Measurements from ENCODE around the gene USF1. TPM values are rescaled to one million over a fixed set of nuclear protein-coding genes. Genes with fewer than 3 reads are reported as not detected.

The USF1 gene, protein sequence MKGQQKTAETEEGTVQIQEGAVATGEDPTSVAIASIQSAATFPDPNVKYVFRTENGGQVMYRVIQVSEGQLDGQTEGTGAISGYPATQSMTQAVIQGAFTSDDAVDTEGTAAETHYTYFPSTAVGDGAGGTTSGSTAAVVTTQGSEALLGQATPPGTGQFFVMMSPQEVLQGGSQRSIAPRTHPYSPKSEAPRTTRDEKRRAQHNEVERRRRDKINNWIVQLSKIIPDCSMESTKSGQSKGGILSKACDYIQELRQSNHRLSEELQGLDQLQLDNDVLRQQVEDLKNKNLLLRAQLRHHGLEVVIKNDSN
- 78.4 and 89.1 TPM in 2 replicates for total RNA-seq (2014; rRNA removed; shearing (Covaris generic))

DNA sequence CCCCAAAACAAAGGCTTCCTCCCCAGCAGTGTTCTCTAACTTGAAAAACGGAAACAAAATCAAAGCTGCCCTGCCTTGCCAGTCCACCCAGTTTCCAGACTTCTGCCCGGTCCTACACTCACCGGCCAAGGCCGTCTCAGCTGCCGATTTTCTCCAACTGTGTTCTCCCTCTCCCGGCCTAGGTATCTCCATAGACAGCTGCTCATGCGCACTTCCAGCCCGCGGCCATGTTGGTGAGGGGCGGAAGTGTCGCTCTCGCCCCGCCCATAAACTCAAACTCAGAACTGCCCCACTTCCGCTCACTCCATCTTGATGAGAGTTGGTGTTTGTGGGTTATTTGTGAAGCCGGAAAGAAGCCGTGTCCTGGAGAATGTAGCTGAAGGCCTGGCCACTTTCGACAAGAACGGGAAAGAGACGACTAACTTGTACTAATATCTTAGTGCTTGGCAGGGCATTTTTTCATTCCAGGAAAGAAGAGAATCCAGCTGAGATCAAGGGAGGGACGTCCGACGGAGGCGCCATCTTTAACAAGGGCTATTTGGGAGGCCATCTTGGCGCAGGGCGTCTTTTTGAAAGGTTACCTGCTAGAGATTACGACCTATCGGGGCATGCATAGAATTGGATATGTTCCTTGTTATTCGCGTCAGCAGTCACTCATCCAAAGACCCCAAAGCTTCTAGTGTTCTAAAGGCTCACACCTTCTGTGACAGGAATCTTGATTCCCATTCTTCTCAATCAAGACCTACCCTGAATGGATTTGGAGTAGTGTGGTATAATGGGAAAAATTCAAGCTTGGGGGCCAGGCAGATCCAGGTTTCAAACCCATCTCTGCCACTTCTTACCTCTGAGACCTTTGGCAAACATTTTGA lies at the start of gene USF1:
USF1 (minus strand) TSS at position 242 of the 869 bp plus-strand sequence. CDS start 2,702 bp downstream, outside the sequence.
- DNase-seq (ENCODE audit: low read depth), result peak; percentile 97

DNA sequence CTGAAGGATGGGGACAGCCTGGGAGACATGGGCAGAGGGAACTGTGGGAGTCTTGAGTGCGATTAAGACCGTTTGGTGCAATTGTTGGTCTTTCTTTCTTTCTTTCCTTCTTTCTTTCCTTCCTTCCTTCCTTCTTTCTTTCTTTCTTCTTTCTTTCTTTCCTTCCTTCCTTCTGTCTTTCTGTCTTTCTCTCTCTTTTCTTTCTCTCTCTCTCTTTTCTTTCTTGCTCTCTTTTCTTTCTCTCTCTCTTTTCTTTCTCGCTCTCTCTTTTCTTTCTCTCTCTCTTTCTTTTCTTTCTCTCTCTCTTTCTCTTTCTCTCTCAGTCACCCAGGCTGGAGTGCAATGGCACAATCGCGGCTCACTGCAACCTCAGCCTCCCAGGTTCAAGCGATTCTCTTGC lies 49.5 kb upstream of the USF1 start:
- no peak for DNase-seq (ENCODE audit: low read depth)

DNA sequence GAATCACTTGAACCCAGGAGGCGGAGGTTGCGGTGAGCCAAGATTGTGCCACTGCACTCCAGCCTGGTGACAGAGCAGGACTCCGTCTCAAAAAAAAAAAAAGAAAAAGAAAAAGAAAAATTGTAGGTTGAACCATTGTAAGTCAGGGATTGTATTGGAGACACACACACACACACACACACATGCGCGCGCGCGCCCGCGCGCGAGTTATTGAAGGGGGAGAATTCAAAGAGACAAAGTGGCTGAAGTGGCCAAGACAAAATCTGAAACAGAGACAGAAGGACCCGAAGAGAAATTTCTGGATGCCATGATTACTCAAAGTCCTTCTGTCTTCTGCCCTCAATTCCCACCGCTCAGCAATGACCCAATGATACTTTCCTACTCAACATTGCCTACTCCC lies 48.7 kb upstream of the USF1 start:
- no peak for DNase-seq (ENCODE audit: low read depth)

DNA sequence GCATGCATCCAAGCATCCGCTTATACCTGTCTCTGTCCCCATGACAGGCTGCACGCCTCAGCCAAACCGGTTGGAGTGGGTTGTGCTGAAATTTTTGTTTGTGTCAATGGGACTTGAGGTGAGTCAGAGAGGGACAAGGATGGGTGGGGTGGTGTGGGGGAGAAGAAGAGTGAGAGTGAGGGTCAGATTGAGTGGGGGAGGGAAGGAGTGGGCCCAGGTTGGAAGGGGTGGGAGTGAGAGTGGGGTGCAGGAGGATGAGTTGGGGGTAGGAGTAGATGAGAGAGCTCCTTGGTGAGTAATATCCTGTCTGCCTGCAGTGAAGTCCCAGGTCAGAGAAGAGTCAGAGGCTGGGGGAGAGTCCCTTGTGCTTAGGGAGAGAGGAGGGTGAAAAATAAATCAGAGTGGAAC lies 46.8 kb upstream of the USF1 start:
- no peak for DNase-seq (ENCODE audit: low read depth)

DNA sequence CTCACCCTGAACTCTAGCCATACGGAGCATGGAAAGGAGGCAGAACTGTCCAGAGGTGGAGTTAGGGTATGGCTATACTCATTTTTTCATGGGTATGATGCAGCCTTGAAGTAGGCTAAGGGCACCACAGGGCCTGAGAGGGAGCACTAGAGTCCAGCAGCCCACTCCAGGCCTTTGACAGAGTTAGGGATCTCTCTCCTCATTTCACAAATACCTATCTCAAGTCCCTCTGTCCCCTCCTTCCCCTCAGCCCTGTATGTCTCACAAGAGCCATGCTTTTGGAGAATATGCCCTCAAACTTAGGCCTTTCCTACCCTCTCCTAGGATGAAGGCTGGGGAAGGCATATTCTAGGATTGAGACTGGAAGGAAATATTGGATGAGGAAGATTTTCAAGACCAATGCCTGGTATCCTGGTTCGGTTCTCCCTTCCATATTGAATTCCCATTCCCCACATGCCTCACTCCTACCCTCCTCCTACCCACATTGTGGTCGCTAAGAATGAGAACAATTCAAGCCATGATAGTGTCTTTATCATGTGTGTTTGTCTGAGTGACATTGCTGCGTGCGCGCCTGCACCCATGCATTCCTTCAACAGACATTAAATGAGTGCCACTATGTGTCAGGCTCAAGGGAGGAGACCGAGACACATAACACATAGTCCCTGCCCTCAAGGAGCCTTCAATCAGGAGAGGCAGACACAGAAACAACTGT lies 46.2 kb upstream of the USF1 start:
- no peak for DNase-seq (ENCODE audit: low read depth)

DNA sequence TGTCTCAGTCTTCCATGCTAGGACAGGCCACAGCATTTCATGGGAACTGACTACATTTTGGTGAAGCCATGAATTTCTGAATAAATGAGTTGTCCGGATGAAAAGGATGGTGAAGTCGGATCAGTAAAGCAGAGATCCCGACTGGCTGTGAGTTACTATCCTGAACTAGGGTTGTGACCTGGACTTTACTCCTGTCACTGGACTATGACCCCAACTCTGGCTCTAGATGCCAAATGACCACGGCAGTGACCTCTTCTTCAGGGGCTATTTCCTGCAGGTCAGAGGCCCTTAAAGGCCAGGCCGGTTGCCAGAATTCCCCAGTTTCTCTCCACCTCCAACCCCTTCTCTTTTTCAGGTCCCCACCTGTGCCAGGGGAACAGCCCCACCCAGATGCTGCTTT lies 45.3 kb upstream of the USF1 start:
- DNase-seq (ENCODE audit: low read depth), result no peak

DNA sequence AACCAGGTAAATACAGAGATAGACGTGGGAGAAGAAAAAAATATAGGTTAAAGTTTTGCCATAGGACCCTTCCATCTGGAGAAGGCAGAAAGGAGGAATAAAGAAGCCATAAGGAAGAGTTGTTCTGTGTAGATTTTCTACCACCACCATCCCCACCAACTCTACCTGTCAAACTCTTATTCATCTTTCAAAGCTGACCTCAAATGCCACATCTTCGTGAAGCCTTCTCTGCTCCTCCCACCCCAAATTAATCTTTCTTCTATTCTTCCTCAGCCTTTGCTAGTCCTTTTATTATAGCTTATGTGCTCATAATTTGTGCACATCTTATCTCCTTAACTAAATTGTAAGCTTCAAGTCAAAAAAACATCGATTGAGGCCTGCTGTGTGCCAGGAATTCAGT lies 44.8 kb upstream of the USF1 start:
- DNase-seq (ENCODE audit: low read depth), result no peak

DNA sequence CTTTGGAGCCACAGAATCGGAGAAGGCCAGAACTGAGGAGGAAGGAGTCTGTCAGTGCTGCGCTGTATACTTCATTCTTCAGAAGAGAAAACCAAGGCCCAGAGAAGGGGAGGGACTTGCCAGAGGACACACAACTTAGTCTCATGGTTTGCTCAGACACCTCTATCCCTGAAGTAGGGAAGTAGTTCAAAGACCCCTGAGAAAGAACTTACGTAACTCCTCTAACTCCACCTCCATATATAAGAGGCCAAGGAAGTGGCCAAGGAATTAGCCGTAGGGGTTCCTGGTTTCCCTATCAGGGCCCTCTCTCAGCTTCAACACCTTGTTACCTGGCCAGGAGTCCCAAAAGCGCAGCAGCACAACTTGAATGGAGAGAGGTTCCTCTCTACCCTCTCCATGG lies 44.2 kb upstream of the USF1 start:
- no peak for DNase-seq (ENCODE audit: low read depth)

DNA sequence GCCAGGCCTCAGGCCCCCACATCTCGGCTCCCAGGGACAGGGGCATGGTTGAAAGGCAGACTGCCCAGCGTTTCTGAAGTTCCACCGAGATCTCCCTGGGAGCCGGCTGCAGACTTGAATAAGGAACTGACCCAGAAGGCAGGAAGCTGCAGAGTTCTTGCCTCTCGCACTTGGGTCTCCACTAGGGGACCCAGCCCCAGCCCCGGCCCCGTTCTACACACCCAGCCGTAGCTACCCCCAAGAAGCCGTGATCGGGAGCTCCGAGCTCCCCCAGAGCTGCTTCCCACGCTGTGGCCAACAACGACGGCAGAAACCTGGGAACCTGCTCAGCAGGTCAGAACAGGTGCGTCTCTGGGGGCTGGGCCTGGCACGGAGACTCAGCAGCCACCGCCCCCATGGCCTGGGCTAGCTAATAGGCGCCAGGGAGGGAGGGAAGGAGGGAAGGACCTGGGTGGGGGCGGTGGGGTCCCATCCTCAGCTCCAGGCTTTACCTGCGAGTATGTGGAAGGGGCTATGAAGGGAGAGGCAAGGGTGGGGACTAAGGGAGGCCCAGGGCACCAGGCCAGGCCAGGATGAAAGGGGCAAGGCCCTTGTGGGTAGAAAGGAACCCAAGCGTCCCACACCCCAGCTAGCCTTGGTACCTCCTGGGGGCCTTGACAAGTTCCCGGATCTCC lies 43.6 kb upstream of the USF1 start, which contains the start of gene NECTIN4:
NECTIN4 (minus strand) TSS at position 308 of the 674 bp plus-strand sequence; CDS start at position 46, 262 bp downstream.
- DNase-seq (ENCODE audit: low read depth), result no peak

DNA sequence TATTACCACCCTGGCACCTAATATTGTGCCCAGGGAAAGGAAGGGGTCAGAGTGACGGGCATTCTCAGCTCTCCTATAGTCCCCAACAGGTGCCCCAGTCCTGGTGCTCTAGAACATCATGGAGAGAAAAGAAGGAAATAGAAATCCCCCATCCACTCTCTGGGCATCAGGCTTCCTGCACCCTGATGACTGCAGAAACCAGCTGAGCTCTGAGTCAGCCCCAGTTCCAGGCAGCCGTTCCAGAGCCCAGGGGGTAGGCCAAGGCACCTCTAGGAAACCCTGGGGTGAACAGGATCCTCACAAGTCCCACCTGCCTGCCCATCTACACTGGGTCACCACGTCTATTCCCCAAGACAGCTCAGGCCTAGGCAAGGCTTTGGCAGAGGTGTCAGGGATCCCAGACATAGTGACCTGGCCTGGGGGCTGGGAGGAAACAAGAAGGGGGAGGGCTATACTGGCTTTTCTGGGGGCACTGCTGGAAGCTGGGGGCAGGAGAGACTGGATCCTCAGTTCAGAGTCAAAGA lies 42.9 kb upstream of the USF1 start:
- peak; percentile 38 for DNase-seq (ENCODE audit: low read depth)

DNA sequence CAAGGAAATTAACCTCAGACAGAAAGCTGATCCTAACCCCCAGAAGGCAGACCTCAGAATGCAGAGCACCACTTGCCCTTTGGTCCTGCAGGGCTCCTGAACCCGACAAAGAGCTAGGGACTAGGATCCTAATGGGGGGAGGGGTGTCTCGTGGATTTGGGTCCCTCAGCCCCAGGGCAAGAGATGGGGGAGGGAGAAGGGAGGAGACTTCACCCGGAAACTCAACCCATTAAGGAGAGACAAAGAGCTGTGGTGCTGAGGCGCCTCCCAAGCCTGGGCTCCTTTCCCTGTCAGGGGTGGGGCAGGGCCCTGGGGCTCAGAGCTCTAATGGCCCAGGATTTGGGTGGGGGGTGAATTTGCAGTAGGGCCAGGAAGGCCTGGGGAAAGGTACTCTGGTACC lies 40.7 kb upstream of the USF1 start:
- no peak for DNase-seq (ENCODE audit: low read depth)

DNA sequence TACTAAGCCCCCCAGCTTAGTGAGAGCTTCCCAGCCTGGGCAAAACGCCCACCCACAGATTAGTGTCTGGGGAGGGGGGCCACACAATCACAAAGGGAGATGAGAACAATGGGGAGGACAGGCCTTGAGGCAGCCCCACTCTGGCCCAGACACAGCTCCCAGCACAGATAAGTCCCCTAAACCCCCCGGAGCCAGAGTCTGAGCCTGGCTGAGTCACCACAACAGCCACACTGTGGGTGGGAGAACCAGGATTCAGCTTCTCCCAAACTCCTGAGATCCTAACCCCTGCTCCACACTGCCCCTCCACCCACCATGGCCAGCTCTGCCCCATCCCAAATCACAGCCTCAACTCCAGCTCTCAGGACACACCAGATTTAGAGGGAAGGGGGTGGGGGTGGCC lies 39.4 kb upstream of the USF1 start:
- peak; percentile 67 for DNase-seq (ENCODE audit: low read depth)

DNA sequence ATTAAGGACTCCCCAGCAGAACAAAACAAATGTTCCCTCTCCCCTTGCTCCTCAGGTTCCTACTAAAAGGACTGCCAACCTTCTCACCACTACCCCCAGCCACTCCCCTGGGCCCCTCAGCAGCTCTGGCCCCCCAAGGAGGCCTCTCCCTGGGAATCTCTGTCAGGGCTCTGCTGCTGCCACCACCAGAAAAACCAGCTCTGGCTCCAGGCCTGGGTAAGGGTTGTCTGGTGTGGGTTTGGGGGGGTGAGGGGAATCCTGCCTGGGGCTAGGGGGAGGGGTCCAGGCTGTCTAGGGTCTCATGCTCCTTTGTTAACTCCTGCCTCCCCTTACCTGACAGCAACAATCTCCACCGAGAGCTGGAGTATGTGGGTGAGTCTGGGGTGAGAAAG lies 38.8 kb upstream of the USF1 start:
- DNase-seq (ENCODE audit: low read depth), result no peak

DNA sequence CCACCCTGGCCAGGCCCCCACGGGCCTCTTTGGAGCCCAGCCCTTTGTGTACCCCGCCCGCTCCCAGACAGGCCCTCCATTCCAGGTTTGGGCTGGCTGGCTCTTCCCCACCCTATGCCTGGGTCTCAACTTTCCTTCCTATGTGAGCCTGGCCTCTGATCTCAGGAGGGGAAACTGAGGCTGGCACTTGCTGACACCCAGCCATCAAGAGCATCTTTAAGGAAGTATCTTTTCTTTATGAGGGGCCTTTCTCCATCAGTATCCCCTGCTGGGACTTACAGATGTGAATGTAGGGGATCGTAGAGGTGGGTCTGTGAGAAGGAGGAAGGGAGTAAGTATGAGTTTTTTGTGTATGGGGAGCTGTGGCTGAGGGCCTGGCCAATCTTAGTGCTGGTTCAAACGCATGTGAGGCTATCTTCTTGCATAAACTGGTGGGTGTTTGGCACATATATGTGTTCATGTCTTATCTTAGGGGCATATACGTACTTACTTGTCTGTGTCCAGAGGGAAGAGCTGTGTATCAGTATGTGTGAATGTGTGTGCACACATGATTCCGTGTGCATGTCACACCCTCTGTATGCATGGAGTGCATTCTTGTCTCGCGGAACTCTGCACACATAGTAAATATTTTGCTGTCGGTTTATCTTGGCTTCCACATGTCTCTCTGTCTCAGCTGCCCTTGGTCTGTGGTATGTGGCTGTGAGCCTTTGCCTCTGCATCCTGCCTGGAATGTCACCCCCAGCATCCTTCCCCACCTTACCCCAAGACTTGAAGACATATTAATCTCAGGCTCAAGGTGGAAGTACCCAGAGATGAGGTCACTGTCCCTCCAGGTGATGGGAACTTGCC lies 38.2 kb upstream of the USF1 start:
- DNase-seq (ENCODE audit: low read depth), result no peak

DNA sequence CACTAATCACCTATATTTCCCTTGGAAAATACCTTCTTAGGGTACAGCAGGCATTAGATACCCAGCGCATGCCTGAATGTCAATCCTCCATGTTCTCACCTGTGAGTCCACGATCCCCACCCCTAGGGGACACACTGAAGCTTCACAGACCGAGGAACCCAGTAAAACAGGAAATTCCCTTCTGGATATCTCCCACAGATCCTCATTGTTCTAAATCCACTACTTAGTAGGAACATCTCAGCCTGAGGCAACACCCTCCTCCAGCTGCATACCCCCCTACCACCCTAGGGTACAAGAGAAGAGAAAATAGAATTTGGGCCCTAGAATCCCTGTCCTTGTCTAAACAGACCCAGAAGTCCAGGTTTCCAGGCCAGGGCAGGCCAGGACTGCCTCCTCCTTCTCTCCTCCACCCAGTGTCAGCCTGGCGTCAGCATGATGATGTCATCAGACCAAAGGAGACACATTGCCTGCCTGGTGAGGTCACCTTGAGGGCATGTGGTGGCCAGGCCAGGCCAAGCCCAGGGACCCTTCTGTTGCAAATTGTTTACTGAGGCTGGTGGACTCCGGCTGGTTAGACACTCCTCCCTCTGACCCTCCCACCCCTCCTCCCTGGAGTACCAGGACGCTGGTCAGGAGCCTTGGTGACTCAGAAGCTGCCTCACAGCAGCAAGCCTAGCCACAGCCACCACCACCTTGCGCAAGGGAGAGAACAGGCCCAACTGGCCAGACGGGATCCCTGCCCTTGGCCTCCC lies 37.4 kb upstream of the USF1 start:
- peak; percentile 90 for DNase-seq (ENCODE audit: low read depth)

DNA sequence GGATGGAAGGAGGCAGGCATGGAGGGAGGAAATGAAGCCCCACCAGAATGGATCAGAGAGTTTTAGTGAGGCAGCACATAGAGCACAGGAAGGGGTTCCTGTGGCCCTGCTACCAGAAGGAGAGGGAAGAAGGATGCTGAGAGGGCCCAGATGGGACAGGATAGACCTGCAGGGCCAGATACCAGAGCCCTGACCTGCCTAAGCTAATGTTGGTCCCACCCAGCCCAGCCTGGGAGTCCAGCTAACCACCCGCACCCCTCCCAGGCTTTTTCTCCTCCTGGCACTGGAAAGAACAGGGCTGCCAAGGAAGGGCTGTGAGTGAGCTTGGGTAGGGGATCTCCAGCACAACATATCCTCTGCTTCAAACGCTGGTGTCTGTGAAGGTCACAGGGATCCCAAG lies 36.7 kb upstream of the USF1 start:
- no peak for DNase-seq (ENCODE audit: low read depth)

DNA sequence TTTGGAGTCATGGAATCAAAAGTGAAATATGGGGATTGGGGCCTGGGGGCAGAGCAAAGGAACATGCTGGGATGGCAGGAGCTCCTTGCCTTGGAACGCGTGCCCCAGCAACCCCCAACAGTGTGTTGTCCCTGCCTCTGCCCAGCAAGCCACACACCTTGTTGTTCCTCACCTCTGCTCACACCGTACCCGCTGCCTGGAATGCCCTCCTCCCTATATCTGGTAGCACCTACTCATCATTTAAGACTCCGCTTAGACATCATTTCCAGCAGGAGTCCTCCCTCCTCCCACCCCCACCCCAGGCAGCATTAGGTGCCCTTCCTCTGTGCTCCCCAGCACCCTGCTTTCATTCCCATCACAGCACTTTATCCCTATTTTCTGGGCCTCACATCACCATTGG lies 35.7 kb upstream of the USF1 start:
- DNase-seq (ENCODE audit: low read depth), result no peak

DNA sequence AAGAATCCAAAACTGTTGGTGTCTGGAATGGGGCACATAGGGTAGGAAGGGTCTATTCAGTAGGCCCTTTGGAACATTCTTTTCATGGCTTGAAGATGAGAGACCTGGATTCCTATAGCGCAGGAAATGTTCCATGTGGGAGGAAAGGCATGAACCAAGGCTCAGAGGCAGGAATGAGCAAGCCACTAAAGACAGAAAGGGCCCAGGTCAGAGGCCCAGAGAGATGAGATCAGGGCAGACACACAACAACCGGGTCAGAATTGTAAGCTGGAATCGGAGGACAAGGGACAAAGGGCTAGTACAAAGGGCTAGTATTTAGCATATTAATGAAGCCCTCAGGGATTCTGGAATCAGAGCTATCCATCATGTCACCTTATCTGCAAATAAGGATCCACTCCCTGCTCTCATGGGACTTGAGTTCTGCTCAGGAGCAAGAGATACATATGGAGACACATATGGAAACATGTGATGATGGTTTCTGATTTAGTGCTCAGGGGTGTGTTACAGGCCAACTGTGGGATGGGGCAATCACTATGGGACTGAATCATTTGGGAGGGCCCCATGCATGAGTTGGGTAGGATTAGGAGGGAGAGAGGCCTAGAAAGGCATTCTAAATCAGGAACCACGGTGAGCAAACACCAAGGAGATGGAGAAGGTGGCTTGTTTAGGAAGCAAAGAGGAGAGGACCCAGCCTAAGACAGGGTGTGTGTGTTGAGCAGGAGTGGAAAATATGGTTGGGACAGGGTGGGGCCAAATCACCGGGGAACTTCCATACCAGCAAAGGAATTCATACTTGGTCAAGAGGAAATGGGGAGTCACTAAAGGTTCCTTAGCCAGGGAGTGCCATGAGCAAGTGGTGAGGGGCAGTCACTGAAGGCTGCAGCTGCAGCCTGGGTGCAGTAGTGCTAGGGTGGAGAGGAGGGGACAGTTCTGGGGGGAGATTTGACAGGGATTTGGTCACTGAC lies 34.9 kb upstream of the USF1 start:
- no peak for DNase-seq (ENCODE audit: low read depth)
